MM.1S (cell line): Measurements from ENCODE around the gene IL2RA.

ENCODE experiments used
- DNase-seq: peaks from one replicate; pipeline ENCODE4 v3.0.0-alpha.2; 2015
- H2AFZ ChIP-seq: fragments of 300-600 bp; sonication (generic); 2 replicates; pipeline ENCODE4 v1.6.0; 2016; ENCODE audit warnings: antibody characterized with exemption, low read length
- H3F3A ChIP-seq: fragments of 300-600 bp; sonication (generic); 2 replicates; pipeline ENCODE4 v1.6.1; 2016; ENCODE audit warnings: mild to moderate bottlenecking, antibody characterized with exemption, low read length, moderate library complexity, mixed read lengths; ENCODE audit not compliant: insufficient read depth
- H3K27ac ChIP-seq: fragments of 300-600 bp; sonication (generic); 2 replicates; pipeline ENCODE4 v1.5.1; 2016; ENCODE audit warnings: mild to moderate bottlenecking, low read length
- H3K27me3 ChIP-seq: fragments of 300-600 bp; sonication (generic); replicated peaks from 2 replicates; pipeline ENCODE4 v1.6.0; 2016; ENCODE audit warnings: low read length; ENCODE audit not compliant: insufficient read depth
- H3K36me3 ChIP-seq: fragments of 300-600 bp; sonication (generic); replicated peaks from 2 replicates; pipeline ENCODE4 v1.6.1; 2016; ENCODE audit warnings: mild to moderate bottlenecking, low read length, mixed read lengths; ENCODE audit not compliant: insufficient read depth
- H3K4me1 ChIP-seq: fragments of 300-600 bp; sonication (generic); 2 replicates; pipeline ENCODE4 v1.6.1; 2016; ENCODE audit warnings: low read length, mixed read lengths
- H3K4me2 ChIP-seq: fragments of 300-600 bp; sonication (generic); 2 replicates; pipeline ENCODE4 v1.6.0; 2016; ENCODE audit warnings: low read depth, low read length
- H3K4me3 ChIP-seq: fragments of 300-600 bp; sonication (generic); 2 replicates; pipeline ENCODE4 v1.5.1; 2016; ENCODE audit warnings: low read length, mixed read lengths
- H3K79me2 ChIP-seq: fragments of 300-600 bp; sonication (generic); 2 replicates; pipeline ENCODE4 v1.6.1; 2016; ENCODE audit warnings: mixed run types, low read length, mixed read lengths
- H3K9ac ChIP-seq: fragments of 300-600 bp; sonication (generic); 2 replicates; pipeline ENCODE4 v1.6.1; 2016; ENCODE audit warnings: low read length, mixed read lengths
- H3K9me2 ChIP-seq: fragments of 300-600 bp; sonication (generic); replicated peaks from 2 replicates; pipeline ENCODE4 v1.6.1; 2016; ENCODE audit warnings: mild to moderate bottlenecking, low read length, mixed read lengths; ENCODE audit not compliant: insufficient read depth
- H3K9me3 ChIP-seq: fragments of 300-600 bp; sonication (generic); replicated peaks from 2 replicates; pipeline ENCODE4 v1.6.1; 2016; ENCODE audit warnings: mild to moderate bottlenecking, low read length, mixed read lengths; ENCODE audit not compliant: insufficient read depth
- H4K20me1 ChIP-seq: fragments of 300-600 bp; sonication (generic); 2 replicates; pipeline ENCODE4 v1.6.1; 2016; ENCODE audit warnings: mild to moderate bottlenecking, low read length, moderate library complexity, mixed read lengths; ENCODE audit not compliant: insufficient read depth
- EZH2 ChIP-seq: fragments of 300-600 bp; sonication (generic); optimal IDR thresholded peaks from 2 replicates; pipeline ENCODE3; 2017; ENCODE audit warnings: low read depth, mild to moderate bottlenecking, antibody characterized with exemption, low read length, mixed read lengths
- EZH2phosphoT487 ChIP-seq: fragments of 300-600 bp; sonication (generic); IDR thresholded peaks from 2 replicates; pipeline ENCODE4 v1.6.1; 2018; ENCODE audit warnings: antibody characterized with exemption, low read length
- TF ChIP-seq, protein P1 (sequence below): fragments of 300-600 bp; sonication (generic); IDR thresholded peaks from 2 replicates; pipeline ENCODE4 v1.5.1; 2016; ENCODE audit warnings: antibody characterized with exemption, low read length, mixed read lengths

IL2RA gene

DNA sequence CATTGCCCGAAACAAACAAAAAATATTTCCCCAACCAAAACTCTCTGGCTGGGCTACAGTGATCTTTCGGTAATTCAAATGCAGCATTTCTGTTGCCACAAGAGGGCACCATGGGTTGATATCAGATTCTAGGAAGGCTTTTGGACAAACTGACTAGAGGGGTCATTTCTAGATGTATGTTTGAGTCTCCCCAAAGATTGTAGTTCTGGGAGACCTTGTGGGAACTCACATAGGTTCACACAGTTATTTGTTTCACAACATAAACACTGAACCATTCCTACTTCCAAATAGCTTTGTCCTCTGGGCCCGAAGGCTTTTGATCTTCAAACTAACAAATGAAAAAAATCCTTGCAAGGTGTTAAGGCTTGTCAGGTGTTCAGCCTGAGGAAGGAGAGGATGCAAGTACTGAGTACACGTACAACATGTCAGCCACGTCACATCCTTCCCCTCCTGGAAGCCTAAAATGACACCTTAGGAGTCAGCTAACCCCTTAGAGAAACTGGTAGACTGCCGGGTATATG lies 47.9 kb downstream of the IL2RA start:
- Histone ChIP-seq H4K20me1 (no peaks in the 10 kb centered on the region), H3K27ac (no peak overlapping the region), H2AFZ (no peak overlapping the region), H3K79me2 (no peaks in the 10 kb centered on the region), H3K4me1 (no peaks in the 10 kb centered on the region), H3K4me2 (no peak overlapping the region), H3K27me3 (peaks cover 11% of the 10 kb centered on the region; the same call in 1 of the 2 replicates), H3K9me2 (no peaks in the 10 kb centered on the region), H3F3A (no peaks in the 10 kb centered on the region), H3K36me3 (no peaks in the 10 kb centered on the region), H3K4me3 (no peak overlapping the region), H3K9ac (no peak overlapping the region), H3K9me3 (no peaks in the 10 kb centered on the region)
- DNase-seq, result peak; percentile 62
- TF ChIP-seq EZH2phosphoT487 (no peak), EZH2 (no peak)
- TF ChIP-seq, protein P1, sequence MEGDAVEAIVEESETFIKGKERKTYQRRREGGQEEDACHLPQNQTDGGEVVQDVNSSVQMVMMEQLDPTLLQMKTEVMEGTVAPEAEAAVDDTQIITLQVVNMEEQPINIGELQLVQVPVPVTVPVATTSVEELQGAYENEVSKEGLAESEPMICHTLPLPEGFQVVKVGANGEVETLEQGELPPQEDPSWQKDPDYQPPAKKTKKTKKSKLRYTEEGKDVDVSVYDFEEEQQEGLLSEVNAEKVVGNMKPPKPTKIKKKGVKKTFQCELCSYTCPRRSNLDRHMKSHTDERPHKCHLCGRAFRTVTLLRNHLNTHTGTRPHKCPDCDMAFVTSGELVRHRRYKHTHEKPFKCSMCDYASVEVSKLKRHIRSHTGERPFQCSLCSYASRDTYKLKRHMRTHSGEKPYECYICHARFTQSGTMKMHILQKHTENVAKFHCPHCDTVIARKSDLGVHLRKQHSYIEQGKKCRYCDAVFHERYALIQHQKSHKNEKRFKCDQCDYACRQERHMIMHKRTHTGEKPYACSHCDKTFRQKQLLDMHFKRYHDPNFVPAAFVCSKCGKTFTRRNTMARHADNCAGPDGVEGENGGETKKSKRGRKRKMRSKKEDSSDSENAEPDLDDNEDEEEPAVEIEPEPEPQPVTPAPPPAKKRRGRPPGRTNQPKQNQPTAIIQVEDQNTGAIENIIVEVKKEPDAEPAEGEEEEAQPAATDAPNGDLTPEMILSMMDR, result peak; percentile 82

DNA sequence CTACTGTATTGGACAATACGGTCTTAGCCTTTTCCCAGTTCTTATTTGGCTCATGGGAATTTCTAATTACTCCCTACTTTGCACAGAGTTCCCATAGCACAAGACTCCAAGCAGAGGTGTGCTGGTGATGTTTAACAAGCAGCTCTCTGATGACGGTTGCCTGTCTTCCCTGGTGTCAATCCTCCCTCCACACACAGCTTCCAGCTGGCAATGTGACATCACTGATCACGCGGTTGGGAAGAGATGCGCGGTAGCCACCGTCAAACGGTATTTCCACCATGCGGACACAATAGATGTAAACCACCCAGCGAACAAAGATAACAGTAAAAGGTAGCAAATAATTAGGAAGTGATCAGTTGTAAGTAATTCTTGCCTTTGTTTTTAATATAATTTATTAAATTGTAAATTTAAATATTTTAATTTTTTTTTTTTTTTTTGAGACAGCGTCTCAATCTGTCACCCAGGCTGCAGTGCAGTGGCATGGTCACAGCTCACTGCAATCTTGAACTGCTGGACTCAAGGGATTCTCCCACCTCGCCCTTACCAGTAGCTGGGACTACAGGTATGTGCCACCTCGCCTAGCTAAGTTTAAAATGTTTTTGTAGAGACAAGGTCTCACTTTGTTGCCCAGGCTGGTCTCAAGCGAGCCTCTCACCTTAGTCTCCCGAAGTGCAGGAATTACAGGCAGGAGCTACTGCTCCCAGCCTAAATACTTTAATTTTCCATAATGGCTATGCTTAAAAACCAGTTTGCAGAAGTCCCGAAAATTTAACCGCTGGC lies 48.6 kb downstream of the IL2RA start:
- Histone ChIP-seq H3K9ac (no peak overlapping the region), H3K36me3 (no peaks in the 10 kb centered on the region), H3K4me3 (no peak overlapping the region), H3K27me3 (peaks cover 10% of the 10 kb centered on the region; the same call in 1 of the 2 replicates), H3K27ac (no peak overlapping the region), H2AFZ (no peak overlapping the region), H3K9me2 (no peaks in the 10 kb centered on the region), H4K20me1 (no peaks in the 10 kb centered on the region), H3K9me3 (no peaks in the 10 kb centered on the region), H3K79me2 (no peaks in the 10 kb centered on the region), H3K4me1 (no peaks in the 10 kb centered on the region), H3K4me2 (no peak overlapping the region), H3F3A (no peaks in the 10 kb centered on the region)
- DNase-seq, result no peak
- no peak for TF ChIP-seq EZH2
- TF ChIP-seq, protein P1, result no peak
- no peak for TF ChIP-seq EZH2phosphoT487

DNA sequence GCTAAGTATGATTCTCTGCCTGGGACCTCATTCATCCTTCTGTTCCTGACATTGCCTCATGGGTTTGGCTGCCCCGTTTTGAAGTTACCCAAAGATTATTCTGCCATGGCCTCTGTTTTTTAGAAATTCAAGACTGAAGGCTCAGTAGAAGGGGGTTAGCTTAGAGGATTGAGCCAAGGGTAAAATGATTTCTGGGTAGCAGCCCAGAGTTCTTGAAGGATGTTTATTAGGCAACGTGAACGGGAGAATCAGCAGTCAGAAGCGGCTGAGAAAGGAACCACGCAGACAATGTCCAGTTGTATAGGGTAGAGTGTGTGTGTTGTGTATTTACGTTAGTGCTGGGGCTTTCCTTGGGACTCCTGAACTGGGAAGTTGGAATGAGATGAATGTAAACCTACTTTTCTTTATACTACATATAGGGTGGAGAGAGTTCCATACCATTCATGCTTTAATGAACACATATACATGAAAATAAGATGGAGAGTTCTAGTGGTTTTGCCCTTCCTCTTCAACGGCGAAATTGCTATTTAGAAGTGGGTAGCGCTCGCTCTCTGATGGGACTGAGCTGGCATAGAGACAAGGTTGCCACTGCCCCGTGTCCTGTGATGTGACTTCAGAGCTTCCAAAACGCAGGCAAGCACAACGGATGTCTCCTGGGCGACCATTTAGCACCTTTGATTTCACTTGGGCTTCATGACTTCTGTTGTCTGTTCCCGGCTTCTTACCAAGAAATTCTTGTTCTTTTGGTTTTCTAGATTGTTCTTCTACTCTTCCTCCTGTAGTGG lies 49.9 kb downstream of the IL2RA start:
- no peak overlapping the region for H2AFZ ChIP-seq
- H3K9me3 ChIP-seq, result no peaks in the 10 kb centered on the region
- H3K27me3 ChIP-seq, result peaks cover 2% of the 10 kb centered on the region; the same call in 1 of the 2 replicates
- no peaks in the 10 kb centered on the region for H3K9me2 ChIP-seq
- no peaks in the 10 kb centered on the region for H3K4me1 ChIP-seq
- H3K4me2 ChIP-seq, result no peak overlapping the region
- TF ChIP-seq EZH2 (no peak), EZH2phosphoT487 (no peak)
- TF ChIP-seq, protein P1, result no peak
- no peaks in the 10 kb centered on the region for H3F3A ChIP-seq
- no peaks in the 10 kb centered on the region for H4K20me1 ChIP-seq
- no peak for DNase-seq
- no peak overlapping the region for H3K4me3 ChIP-seq
- no peaks in the 10 kb centered on the region for H3K79me2 ChIP-seq
- no peak overlapping the region for H3K27ac ChIP-seq
- no peaks in the 10 kb centered on the region for H3K36me3 ChIP-seq
- no peak overlapping the region for H3K9ac ChIP-seq
